Esophagus squamous epithelium (tissue), 4 donors: ENCODE measurements around the gene COL5A2.

ENCODE experiments used
- POLR2A ChIP-seq, 4 donors: fragments of 450-650 bp; IDR thresholded peaks; one replicate each; pipeline ENCODE4 v1.6.1; 2017; ENCODE audit warnings: antibody characterized with exemption in 4 of 4, mild to moderate bottlenecking in 4 of 4, moderate library complexity in 3 of 4
- TF ChIP-seq, protein P1 (sequence below), 6 experiments: fragments of 450-650 bp in 4 of 6; fragments of 200-600 bp in 2 of 6; sonication (generic) in 2 of 6; IDR thresholded peaks; one replicate each; pipeline ENCODE4 v1.5.1; 2016 to 2019; ENCODE audit warnings: antibody characterized with exemption in 6 of 6, mild to moderate bottlenecking in 4 of 6, moderate library complexity in 4 of 6

DNA sequence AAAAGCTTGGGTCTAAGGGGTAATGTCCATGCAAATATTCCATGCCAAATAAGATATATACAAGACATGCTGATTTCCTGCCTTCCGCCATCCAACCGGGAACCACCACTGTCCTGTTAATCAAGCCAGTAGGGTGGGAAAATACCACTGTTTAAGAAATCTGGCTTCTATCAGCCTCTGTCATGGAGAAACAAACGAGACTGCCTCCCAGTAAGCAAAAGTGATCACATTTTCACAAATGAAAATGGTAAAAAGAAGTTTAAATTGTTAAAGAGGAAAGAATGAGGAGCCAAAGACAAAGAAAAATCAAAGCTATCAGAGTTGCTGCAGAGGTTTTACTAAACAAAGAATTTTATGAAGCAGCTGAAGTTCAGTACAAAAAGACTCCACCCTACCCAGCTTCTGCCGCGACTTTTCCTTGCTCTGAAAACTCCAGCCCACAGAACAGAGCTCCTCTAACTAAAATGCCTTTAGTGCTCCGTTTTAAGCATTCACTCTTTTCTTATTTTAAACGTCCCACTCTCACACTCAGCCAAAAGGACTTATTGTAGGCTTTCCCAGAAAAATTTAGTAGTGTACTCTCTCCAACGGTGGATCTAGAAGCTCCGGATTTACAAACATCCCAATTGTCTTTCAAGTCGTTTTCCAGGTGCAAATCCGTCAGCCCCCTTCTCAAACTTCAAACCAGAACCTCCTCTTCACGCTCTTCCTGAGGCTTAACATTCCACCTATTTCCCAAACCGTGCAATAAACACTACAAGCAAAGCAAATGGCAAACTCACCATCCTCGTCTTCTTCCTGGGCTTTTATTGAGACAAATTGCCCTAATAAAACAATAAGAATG lies 613 bp downstream of the COL5A2 start:
- TF ChIP-seq, protein P1, sequence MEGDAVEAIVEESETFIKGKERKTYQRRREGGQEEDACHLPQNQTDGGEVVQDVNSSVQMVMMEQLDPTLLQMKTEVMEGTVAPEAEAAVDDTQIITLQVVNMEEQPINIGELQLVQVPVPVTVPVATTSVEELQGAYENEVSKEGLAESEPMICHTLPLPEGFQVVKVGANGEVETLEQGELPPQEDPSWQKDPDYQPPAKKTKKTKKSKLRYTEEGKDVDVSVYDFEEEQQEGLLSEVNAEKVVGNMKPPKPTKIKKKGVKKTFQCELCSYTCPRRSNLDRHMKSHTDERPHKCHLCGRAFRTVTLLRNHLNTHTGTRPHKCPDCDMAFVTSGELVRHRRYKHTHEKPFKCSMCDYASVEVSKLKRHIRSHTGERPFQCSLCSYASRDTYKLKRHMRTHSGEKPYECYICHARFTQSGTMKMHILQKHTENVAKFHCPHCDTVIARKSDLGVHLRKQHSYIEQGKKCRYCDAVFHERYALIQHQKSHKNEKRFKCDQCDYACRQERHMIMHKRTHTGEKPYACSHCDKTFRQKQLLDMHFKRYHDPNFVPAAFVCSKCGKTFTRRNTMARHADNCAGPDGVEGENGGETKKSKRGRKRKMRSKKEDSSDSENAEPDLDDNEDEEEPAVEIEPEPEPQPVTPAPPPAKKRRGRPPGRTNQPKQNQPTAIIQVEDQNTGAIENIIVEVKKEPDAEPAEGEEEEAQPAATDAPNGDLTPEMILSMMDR (IDR thresholded peaks at IDR 0.05) = no peak
- TF ChIP-seq POLR2A (IDR thresholded peaks at IDR 0.05) = no peak
